ENCODE results near the gene PCBP3. TPM values are rescaled to one million over a fixed set of nuclear protein-coding genes. Genes with fewer than 3 reads are reported as not detected.

PCBP3 gene
- total and polyA plus RNA-seq, 2 of the 8 experiments (the other 6 are each of a cell fraction or from before 2014, with no cell fraction given): 3.5 to 6.3 TPM

- Histone ChIP-seq H3K36me3 (ENCODE audit: control insufficient read depth in 2 of 4, insufficient read depth in 4 of 4, low read length in 3 of 4) (no peaks in the 10 kb centered on the region), H3K27me3 (replicated peaks in 1 of 4; ENCODE audit: control insufficient read depth in 3 of 4, extremely low read depth in 1 of 4, insufficient read depth in 3 of 4, low read length in 3 of 4) (no peaks in the 10 kb centered on the region), H3K4ac (replicated peaks; ENCODE audit: insufficient read length, low read depth, low read length) (no peak overlapping the region), H3K27ac (ENCODE audit: low read depth, low read length) (no peak overlapping the region), H2BK12ac (ENCODE audit: low read depth, low read length) (no peak overlapping the region), H3K4me3 (ENCODE audit: extremely low read depth in 1 of 4, insufficient read depth in 2 of 4, low read depth in 3 of 4, low read length in 4 of 4) (no peak overlapping the region), H2AK5ac (ENCODE audit: low read depth, low read length) (no peak overlapping the region), H2BK15ac (ENCODE audit: low read length) (no peak overlapping the region), H4K5ac (ENCODE audit: insufficient read length, low read depth, low read length) (no peak overlapping the region), H2BK120ac (replicated peaks; ENCODE audit: low read depth, low read length) (no peak overlapping the region), H4K20me1 (replicated peaks in 1 of 2; ENCODE audit: control insufficient read depth in 1 of 2, insufficient read depth in 2 of 2, low read length in 2 of 2) (peaks cover 2 to 3% of the 10 kb centered on the region in 2 experiments), H2BK20ac (ENCODE audit: low read length) (no peak overlapping the region), H3K23me2 (ENCODE audit: low read depth, low read length) (no peaks in the 10 kb centered on the region), H4K8ac (ENCODE audit: extremely low read depth, insufficient read depth, low read length) (peak overlapping the region; percentile 21; the same call in 1 of the 2 replicates), H4K91ac (replicated peaks; ENCODE audit: insufficient read length, low read length) (no peak overlapping the region), H3K4me1 (replicated peaks in 1 of 4; ENCODE audit: control insufficient read depth in 3 of 4, insufficient read depth in 4 of 4, low read length in 3 of 4) (peaks cover 0 to 2% (median under 1%) of the 10 kb centered on the region in 4 experiments; a peak in 1 of 7 replicates), H3K9me3 (ENCODE audit: insufficient read depth in 2 of 2, low read depth in 1 of 2, low read length in 1 of 2) (no peaks in the 10 kb centered on the region), H3K18ac (ENCODE audit: extremely low read depth, low read length) (no peak overlapping the region), H2AFZ (ENCODE audit: low read length) (no peak overlapping the region), H3K9ac (replicated peaks in 1 of 4; ENCODE audit: extremely low read depth in 1 of 4, low read depth in 3 of 4, low read length in 3 of 4) (no peak overlapping the region), H2BK5ac (ENCODE audit: low read depth, low read length) (no peak overlapping the region), H3K56ac (replicated peaks; ENCODE audit: insufficient read length, low read depth, low read length) (no peak overlapping the region), H3K14ac (ENCODE audit: insufficient read length) (no peak overlapping the region), H3K79me1 (ENCODE audit: low read depth, low read length) (no peaks in the 10 kb centered on the region), H3K23ac (ENCODE audit: insufficient read length) (no peak overlapping the region), H3K79me2 (ENCODE audit: control insufficient read depth in 1 of 2, insufficient read depth in 2 of 2, low read length in 2 of 2) (no peaks in the 10 kb centered on the region), H3K4me2 (ENCODE audit: insufficient read depth in 1 of 2, low read depth in 2 of 2, low read length in 2 of 2) (no peak overlapping the region)
- DNase-seq (ENCODE audit: low read depth in 1 of 2, low spot score in 2 of 2) (no peak), FAIRE-seq (no peak)
- POLR2A ChIA-PET (ENCODE audit: partially characterized antibody): no interaction called here
- WGBS, 2 experiments (ENCODE audit: extremely low coverage in 1 of 2, insufficient coverage in 1 of 2, insufficient read length in 1 of 2, insufficient replicate concordance in 2 of 2, low coverage in 1 of 2, low lambda C conversion rate in 2 of 2, missing lambda C conversion rate in 1 of 2): 92% methylated on average over 22 of the region's 22 CpGs; no CpG with 5 or more reads in 1 of the 2 experiments
- CTCF ChIA-PET (ENCODE audit: partially characterized antibody): interaction anchor here (0.7 to 1.2 kb wide), 3 partner anchors 15 to 28 kb away, joined by 3 to 4 read pairs (median 4); no protein-coding TSS in a partner anchor
- TF ChIP-seq FOSL1 (IDR thresholded peaks at IDR 0.05; ENCODE audit: insufficient read depth, low read depth, low read length) (no peak), SIRT6 (IDR thresholded peaks at IDR 0.05; ENCODE audit: low read length) (no peak), HDAC2 (IDR thresholded peaks at IDR 0.05; ENCODE audit: borderline replicate concordance in 1 of 2, low read depth in 2 of 2, low read length in 2 of 2) (no peak), SP2 (IDR thresholded peaks at IDR 0.05; ENCODE audit: low read length) (no peak), TAF1 (IDR thresholded peaks at IDR 0.05; ENCODE audit: low read depth, low read length) (no peak), GABPA (IDR thresholded peaks at IDR 0.05; ENCODE audit: borderline replicate concordance, insufficient read depth, low read length) (no peak), E2F6 (IDR thresholded peaks at IDR 0.05) (no peak), SIX5 (IDR thresholded peaks at IDR 0.05; ENCODE audit: low read depth, low read length) (no peak), JUN (IDR thresholded peaks at IDR 0.05; ENCODE audit: low read depth, low read length) (no peak), ATF2 (IDR thresholded peaks at IDR 0.05; ENCODE audit: low read length) (no peak)
These were observed 251.6 kb downstream of the PCBP3 start for GRCh38 chr21:45894906-45895777.
